Measurements from ENCODE around the gene FBXL7.

FBXL7 gene

DNA sequence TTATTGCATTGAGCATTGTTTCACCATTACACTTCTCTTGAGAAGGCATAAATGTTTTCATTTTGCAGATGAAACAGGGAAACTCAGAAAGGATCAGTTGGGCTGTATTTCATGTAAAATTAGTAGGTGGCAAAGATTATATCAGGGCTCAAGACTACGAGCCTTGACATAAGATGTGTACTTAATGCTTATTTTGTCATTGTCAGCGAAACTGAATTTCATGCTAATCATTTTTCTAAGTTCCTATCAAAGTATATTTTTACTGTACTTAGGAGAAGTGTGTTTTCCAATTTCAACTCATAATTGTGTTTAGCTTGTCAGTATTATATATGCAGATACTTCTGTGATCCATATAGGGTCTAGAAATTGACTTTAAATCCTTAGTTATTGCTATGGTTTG lies 123.8 kb downstream of the FBXL7 start:
- no peak for DNase-seq

GRCh38 chr5:15627109-15627508 lies 127.1 kb downstream of the FBXL7 start:
- DNase-seq: no peak

- no peak for DNase-seq
Observed at GRCh38 chr5:15627647-15628046, 127.7 kb downstream of the FBXL7 start.

GRCh38 chr5:15630441-15630840 lies 130.5 kb downstream of the FBXL7 start:
- DNase-seq: no peak

DNA sequence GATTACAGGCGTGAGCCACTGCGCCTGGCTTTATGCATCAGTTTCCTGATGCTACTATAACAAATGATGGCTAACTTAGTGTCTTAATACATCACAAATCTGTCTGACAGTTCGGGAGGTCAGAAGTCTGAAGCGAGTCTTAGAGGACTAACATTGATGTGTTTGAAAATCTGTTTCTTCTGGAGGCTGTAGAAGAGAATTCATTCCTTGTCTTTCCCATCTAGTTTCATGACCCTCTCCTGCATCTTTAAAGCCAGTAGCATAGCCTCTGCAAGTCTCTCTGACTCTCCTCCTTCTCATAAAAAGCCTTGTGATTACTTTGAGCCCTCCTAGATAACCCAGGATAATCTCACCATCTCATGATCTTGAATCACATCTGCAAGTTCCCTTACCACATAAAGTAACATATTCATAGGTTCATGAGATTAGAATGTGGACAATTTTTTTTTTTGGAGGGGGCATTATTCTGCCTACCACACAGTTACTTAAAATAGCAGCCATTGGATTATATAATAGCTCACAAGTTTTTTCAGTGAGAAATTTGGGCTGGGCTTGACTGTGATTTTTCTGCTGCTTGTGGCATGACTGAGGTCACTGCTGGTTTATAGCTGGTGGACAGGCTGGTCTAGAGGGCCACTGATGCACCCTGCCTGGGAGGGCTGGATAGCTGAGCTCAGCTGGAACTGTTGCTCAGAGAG lies 134.8 kb downstream of the FBXL7 start:
- DNase-seq: no peak

- no peak for DNase-seq
Observed at GRCh38 chr5:15635289-15635616, 135.3 kb downstream of the FBXL7 start.

GRCh38 chr5:15637345-15637744 lies 137.4 kb downstream of the FBXL7 start:
- DNase-seq: no peak

DNA sequence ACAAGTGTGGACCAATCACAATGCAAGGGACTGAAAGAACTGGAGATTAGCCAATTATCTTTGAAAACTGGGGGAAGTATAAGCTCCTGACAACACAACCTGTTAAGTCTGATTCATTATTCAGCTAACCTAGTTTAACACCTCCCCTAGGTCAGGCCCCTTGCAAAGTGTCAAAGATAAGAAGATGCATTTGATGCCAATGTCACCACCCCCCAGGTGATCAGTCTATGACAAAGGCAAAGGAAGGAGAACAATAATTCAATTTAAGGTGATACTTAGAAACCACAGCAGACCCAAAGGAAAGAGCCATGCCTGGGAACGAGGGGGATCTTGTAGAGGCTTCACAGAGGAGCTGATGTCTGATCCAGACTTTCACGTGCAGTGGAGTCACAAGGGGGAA lies 137.9 kb downstream of the FBXL7 start:
- no peak for DNase-seq

DNA sequence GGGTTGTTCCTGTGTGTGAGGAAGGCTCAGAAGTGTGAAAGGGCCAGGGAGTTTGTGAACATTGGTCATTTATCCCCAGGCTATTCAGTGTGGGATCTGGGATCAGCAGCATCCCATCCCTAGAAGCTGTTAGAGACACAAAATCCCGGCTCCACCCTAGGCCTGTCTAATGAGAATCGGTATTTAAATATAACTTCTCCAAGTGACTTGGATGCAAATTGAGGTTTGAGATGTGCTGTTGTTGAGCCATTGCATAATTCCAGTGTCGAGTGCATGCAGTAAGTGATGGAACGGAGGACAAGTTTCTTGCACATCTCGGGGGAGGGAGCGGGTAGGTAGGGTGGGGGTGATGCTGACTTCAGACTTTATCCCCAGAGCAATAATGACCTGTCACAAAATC lies 138.3 kb downstream of the FBXL7 start:
- no peak for DNase-seq

DNA sequence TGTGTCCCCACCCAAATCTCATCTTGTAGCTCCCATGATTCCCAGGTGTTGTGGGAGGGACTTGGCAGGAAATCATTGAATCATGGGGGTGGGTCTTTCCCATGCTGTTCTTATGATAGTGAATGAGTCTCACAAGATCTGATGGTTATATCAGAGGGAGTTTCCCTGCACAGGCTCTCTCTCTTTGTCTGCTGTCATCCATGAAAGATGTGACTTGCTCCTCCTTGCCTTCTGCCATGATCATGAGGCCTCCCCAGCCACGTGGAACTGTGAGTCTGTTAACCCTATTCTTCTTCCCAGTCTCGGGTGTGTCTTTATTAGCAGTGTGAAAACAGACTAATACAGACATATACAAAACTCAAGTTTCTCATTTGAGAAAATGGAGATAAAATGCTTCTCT lies 139.3 kb downstream of the FBXL7 start:
- no peak for DNase-seq

DNA sequence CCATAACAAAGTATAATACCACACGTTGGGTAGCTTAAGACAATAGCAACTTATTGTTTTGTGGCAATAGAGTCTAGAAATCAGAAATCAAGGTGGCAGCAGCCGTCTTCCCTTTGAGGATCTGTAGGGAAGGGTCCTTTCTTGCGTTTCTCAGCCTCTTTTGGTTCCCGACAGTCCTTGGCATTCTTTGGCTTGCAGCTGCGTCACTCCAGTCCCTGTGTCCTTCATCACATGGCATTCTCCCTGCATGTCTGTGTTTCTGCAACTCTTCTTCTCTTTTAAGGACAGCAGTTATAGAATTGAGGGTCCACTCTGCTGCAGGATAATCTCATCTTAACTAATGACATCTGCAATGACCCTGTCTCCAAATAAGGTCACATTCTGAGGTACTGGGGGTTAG lies 140.1 kb downstream of the FBXL7 start:
- DNase-seq: no peak

DNA sequence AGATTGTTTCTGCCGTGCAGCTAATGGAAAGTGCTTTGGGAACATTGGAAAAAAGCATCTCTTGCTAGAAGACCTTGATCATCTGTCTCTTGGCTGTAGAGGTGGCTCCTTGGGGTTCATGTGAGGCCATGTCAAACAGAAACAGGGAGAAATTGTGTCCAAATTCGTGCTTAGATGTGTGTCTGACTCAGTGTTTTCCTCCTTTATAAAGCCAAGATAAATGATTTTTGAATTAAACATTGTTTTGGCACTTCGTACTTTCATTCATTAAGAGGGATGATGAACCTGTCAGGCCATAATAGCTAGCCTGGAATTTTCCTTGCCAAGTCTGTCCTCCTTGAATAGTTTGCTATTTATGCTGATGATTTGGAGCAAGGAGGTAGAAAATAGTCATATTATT lies 143.8 kb downstream of the FBXL7 start:
- DNase-seq: no peak

- DNase-seq: no peak
Observed at GRCh38 chr5:15645381-15646160, 145.6 kb downstream of the FBXL7 start.

DNA sequence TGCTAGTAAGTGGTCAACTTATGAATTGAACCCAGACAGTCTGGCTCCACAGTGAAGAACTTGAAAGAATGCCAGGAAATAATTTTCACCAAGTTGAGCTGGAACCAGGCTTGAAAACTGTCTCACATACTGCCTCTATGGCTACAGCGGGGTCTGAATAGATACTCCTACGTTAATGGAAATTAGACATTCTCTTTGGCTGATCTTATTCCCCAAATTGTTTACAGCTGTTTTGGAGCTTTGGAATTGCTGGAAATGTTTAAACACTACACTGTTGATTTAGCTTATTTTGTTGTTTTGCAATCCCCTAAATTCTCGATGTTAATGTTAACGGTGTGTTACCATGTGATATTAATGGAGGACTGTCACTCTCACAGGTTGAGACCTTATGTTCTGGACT lies 146.4 kb downstream of the FBXL7 start:
- no peak for DNase-seq

GRCh38 chr5:15647251-15647650 lies 147.3 kb downstream of the FBXL7 start:
- DNase-seq: no peak

GRCh38 chr5:15650266-15650665 lies 150.3 kb downstream of the FBXL7 start:
- DNase-seq: no peak

- no peak for DNase-seq
Observed at GRCh38 chr5:15654779-15655178, 154.8 kb downstream of the FBXL7 start.

GRCh38 chr5:15655683-15656082 lies 155.7 kb downstream of the FBXL7 start:
- DNase-seq: no peak

DNA sequence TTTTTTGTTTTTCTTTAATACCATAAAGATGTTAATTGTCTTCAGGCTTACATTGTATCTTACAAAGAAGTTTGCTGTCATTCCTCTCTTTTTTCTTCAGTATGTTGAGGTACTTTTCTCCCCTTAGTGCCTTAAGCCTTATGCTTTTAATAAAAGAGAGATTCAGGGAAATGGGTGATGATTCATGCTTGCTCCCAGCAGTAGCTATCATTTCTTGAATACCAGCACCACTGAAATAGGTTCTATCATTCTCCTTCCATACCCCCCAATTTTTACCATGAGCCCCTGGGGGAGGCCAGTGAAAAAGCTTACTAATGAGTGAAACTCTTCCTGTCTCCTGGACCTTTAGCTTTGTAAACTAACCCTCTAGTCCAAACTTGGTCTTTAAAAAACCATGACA lies 165.0 kb downstream of the FBXL7 start:
- DNase-seq: no peak

GRCh38 chr5:15669826-15670225 lies 169.8 kb downstream of the FBXL7 start:
- no peak for DNase-seq

- DNase-seq: no peak
Observed at GRCh38 chr5:15674716-15675115, 174.7 kb downstream of the FBXL7 start.

GRCh38 chr5:15676591-15676990 lies 176.6 kb downstream of the FBXL7 start:
- no peak for DNase-seq

DNA sequence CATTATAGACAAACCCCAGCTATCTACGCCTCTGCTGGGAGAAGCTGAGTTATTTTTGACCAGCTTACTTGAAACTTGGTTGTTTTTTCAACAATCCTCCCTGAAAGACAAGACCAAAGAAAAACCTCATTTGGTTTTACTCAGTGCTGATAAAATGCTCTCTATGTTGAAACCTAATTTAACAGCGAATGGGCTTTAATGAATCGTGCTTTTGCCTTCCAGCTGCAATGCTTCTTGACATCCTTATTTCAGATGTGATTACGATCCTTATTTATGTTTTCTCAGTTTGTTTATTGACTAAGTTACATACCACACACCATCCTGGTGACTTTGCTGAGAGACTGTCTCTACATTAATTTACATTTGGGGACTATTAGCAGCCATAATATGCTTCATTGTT lies 179.2 kb downstream of the FBXL7 start:
- no peak for DNase-seq

- no peak for DNase-seq
Observed at GRCh38 chr5:15680455-15680854, 180.5 kb downstream of the FBXL7 start.

DNA sequence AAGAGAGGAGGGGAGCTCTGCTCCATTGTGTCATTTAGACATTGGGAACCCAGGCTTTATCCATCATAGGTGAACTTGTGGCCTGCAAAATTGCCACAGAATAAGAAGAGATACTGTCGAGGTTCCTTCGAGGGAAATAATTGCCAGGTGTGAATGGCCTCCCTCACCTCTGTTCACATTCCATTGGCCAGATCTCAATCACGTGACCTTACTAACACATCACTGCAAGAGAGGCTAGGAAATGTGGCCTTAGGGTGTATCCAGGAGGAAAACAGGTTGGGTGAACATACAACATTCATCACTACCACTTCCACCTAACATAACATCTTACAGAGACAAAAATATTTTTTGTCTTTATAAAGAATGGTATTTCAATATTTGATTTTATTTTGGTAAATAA lies 182.1 kb downstream of the FBXL7 start:
- DNase-seq: no peak
